ENCODE results near the gene GIMAP1.
"Not testable (repeated sequence)": the region's sequence is repeated elsewhere in the genome, so short reads cannot be mapped to it uniquely, and the experiment has no call there.

GIMAP1 gene

GRCh38 chr7:150716368-150716767 is at the start of gene GIMAP1:
Gene GIMAP1 (plus strand): TSS chr7:150716613. CDS start chr7:150719048, 2,435 bp downstream.
- H3K36me3 ChIP-seq = peaks cover 0 to 6% (median 0%) of the 10 kb centered on the region in 3 donors
- no peaks in the 10 kb centered on the region for H3K27me3 ChIP-seq
- H3K4me3 ChIP-seq = peak within 1 kb of the TSS; percentile 40 to 45
- H3K4me1 ChIP-seq = no peaks in the 10 kb centered on the region
- DNase-seq = peak in 1 of 2 donors; percentile 56
- intact Hi-C loops (cut with DNase I; ENCODE audit: low total_unique reads) = no loop called here
- no peak within 1 kb of the TSS for H3K27ac ChIP-seq
- H3K9me3 ChIP-seq = peaks cover 0 to 9% (median 4%) of the 10 kb centered on the region in 3 donors
- TF ChIP-seq CTCF (IDR thresholded peaks at IDR 0.05) = no peak

GRCh38 chr7:150668472-150668911 is 47.9 kb upstream of the GIMAP1 start:
- H3K36me3 ChIP-seq = no peaks in the 10 kb centered on the region
- H3K27me3 ChIP-seq = no peaks in the 10 kb centered on the region
- intact Hi-C loops (cut with DNase I; ENCODE audit: low total_unique reads) = no loop called here
- no peak for TF ChIP-seq CTCF (IDR thresholded peaks at IDR 0.05)
- no peak overlapping the region for H3K4me3 ChIP-seq
- H3K27ac ChIP-seq = no peak overlapping the region
- H3K9me3 ChIP-seq = no peaks in the 10 kb centered on the region
- H3K4me1 ChIP-seq = no peaks in the 10 kb centered on the region
- no peak for DNase-seq

GRCh38 chr7:150668977-150669376 is 47.4 kb upstream of the GIMAP1 start:
- no peak for TF ChIP-seq CTCF (IDR thresholded peaks at IDR 0.05)

GRCh38 chr7:150671798-150672585 is 44.4 kb upstream of the GIMAP1 start:
- H3K9me3 ChIP-seq; H3K27ac ChIP-seq; DNase-seq; H3K4me3 ChIP-seq; H3K36me3 ChIP-seq; H3K27me3 ChIP-seq; H3K4me1 ChIP-seq; intact Hi-C loops (cut with DNase I; ENCODE audit: low total_unique reads): not testable (repeated sequence)

More at GRCh38 chr7:150668977-150669376, 47.4 kb upstream of the GIMAP1 start:
- no peak overlapping the region for H3K27ac ChIP-seq
- no peaks in the 10 kb centered on the region for H3K27me3 ChIP-seq
- DNase-seq = no peak
- no peak overlapping the region for H3K4me3 ChIP-seq
- intact Hi-C loops (cut with DNase I; ENCODE audit: low total_unique reads) = no loop called here
- H3K4me1 ChIP-seq = no peaks in the 10 kb centered on the region
- H3K9me3 ChIP-seq = no peaks in the 10 kb centered on the region
- H3K36me3 ChIP-seq = no peaks in the 10 kb centered on the region

GRCh38 chr7:150675714-150676113 is 40.7 kb upstream of the GIMAP1 start:
- H3K27ac ChIP-seq = no peak overlapping the region

GRCh38 chr7:150676276-150676675 is 40.1 kb upstream of the GIMAP1 start:
- intact Hi-C loops (cut with DNase I; ENCODE audit: low total_unique reads); H3K4me3 ChIP-seq; DNase-seq; H3K27ac ChIP-seq; H3K36me3 ChIP-seq; H3K27me3 ChIP-seq; H3K4me1 ChIP-seq; H3K9me3 ChIP-seq: not testable (repeated sequence)

More at GRCh38 chr7:150675714-150676113, 40.7 kb upstream of the GIMAP1 start:
- no peak for DNase-seq
- Histone ChIP-seq H3K9me3 (no peaks in the 10 kb centered on the region), H3K36me3 (no peaks in the 10 kb centered on the region), H3K4me1 (no peaks in the 10 kb centered on the region), H3K27me3 (no peaks in the 10 kb centered on the region), H3K4me3 (no peak overlapping the region)
- TF ChIP-seq CTCF (IDR thresholded peaks at IDR 0.05) = no peak
- intact Hi-C loops (cut with DNase I; ENCODE audit: low total_unique reads) = no loop called here

- H3K4me3 ChIP-seq; intact Hi-C loops (cut with DNase I; ENCODE audit: low total_unique reads); H3K27ac ChIP-seq; H3K27me3 ChIP-seq; H3K4me1 ChIP-seq; DNase-seq; H3K9me3 ChIP-seq; H3K36me3 ChIP-seq: not testable (repeated sequence)
Observed at GRCh38 chr7:150676854-150677253, 39.6 kb upstream of the GIMAP1 start.

- intact Hi-C loops (cut with DNase I; ENCODE audit: low total_unique reads); H3K27me3 ChIP-seq; H3K27ac ChIP-seq; H3K4me3 ChIP-seq; H3K4me1 ChIP-seq; DNase-seq; H3K9me3 ChIP-seq; H3K36me3 ChIP-seq: not testable (repeated sequence)
Observed at GRCh38 chr7:150678601-150679000, 37.8 kb upstream of the GIMAP1 start.

GRCh38 chr7:150680364-150680763 is 36.0 kb upstream of the GIMAP1 start:
- DNase-seq; H3K4me3 ChIP-seq; H3K27me3 ChIP-seq; H3K27ac ChIP-seq; H3K36me3 ChIP-seq; H3K4me1 ChIP-seq; intact Hi-C loops (cut with DNase I; ENCODE audit: low total_unique reads); H3K9me3 ChIP-seq: not testable (repeated sequence)

All from tibial artery (tissue), 4 donors.